MM.1S (cell line): ENCODE measurements around the gene TNS2.

ENCODE experiments used
- DNase-seq: peaks from one replicate; pipeline ENCODE4 v3.0.0-alpha.2; 2015
- H2AFZ ChIP-seq: fragments of 300-600 bp; sonication (generic); 2 replicates; pipeline ENCODE4 v1.6.0; 2016; ENCODE audit warnings: antibody characterized with exemption, low read length
- H3F3A ChIP-seq: fragments of 300-600 bp; sonication (generic); 2 replicates; pipeline ENCODE4 v1.6.1; 2016; ENCODE audit warnings: mild to moderate bottlenecking, antibody characterized with exemption, low read length, moderate library complexity, mixed read lengths; ENCODE audit not compliant: insufficient read depth
- H3K27ac ChIP-seq: fragments of 300-600 bp; sonication (generic); 2 replicates; pipeline ENCODE4 v1.5.1; 2016; ENCODE audit warnings: mild to moderate bottlenecking, low read length
- H3K27me3 ChIP-seq: fragments of 300-600 bp; sonication (generic); replicated peaks from 2 replicates; pipeline ENCODE4 v1.6.0; 2016; ENCODE audit warnings: low read length; ENCODE audit not compliant: insufficient read depth
- H3K36me3 ChIP-seq: fragments of 300-600 bp; sonication (generic); replicated peaks from 2 replicates; pipeline ENCODE4 v1.6.1; 2016; ENCODE audit warnings: mild to moderate bottlenecking, low read length, mixed read lengths; ENCODE audit not compliant: insufficient read depth
- H3K4me1 ChIP-seq: fragments of 300-600 bp; sonication (generic); 2 replicates; pipeline ENCODE4 v1.6.1; 2016; ENCODE audit warnings: low read length, mixed read lengths
- H3K4me2 ChIP-seq: fragments of 300-600 bp; sonication (generic); 2 replicates; pipeline ENCODE4 v1.6.0; 2016; ENCODE audit warnings: low read depth, low read length
- H3K4me3 ChIP-seq: fragments of 300-600 bp; sonication (generic); 2 replicates; pipeline ENCODE4 v1.5.1; 2016; ENCODE audit warnings: low read length, mixed read lengths
- H3K79me2 ChIP-seq: fragments of 300-600 bp; sonication (generic); 2 replicates; pipeline ENCODE4 v1.6.1; 2016; ENCODE audit warnings: mixed run types, low read length, mixed read lengths
- H3K9ac ChIP-seq: fragments of 300-600 bp; sonication (generic); 2 replicates; pipeline ENCODE4 v1.6.1; 2016; ENCODE audit warnings: low read length, mixed read lengths
- H3K9me2 ChIP-seq: fragments of 300-600 bp; sonication (generic); replicated peaks from 2 replicates; pipeline ENCODE4 v1.6.1; 2016; ENCODE audit warnings: mild to moderate bottlenecking, low read length, mixed read lengths; ENCODE audit not compliant: insufficient read depth
- H3K9me3 ChIP-seq: fragments of 300-600 bp; sonication (generic); replicated peaks from 2 replicates; pipeline ENCODE4 v1.6.1; 2016; ENCODE audit warnings: mild to moderate bottlenecking, low read length, mixed read lengths; ENCODE audit not compliant: insufficient read depth
- H4K20me1 ChIP-seq: fragments of 300-600 bp; sonication (generic); 2 replicates; pipeline ENCODE4 v1.6.1; 2016; ENCODE audit warnings: mild to moderate bottlenecking, low read length, moderate library complexity, mixed read lengths; ENCODE audit not compliant: insufficient read depth
- EZH2 ChIP-seq: fragments of 300-600 bp; sonication (generic); optimal IDR thresholded peaks from 2 replicates; pipeline ENCODE3; 2017; ENCODE audit warnings: low read depth, mild to moderate bottlenecking, antibody characterized with exemption, low read length, mixed read lengths
- EZH2phosphoT487 ChIP-seq: fragments of 300-600 bp; sonication (generic); IDR thresholded peaks from 2 replicates; pipeline ENCODE4 v1.6.1; 2018; ENCODE audit warnings: antibody characterized with exemption, low read length
- TF ChIP-seq, protein P1 (sequence below): fragments of 300-600 bp; sonication (generic); IDR thresholded peaks from 2 replicates; pipeline ENCODE4 v1.5.1; 2016; ENCODE audit warnings: antibody characterized with exemption, low read length, mixed read lengths

Gene TNS2

DNA sequence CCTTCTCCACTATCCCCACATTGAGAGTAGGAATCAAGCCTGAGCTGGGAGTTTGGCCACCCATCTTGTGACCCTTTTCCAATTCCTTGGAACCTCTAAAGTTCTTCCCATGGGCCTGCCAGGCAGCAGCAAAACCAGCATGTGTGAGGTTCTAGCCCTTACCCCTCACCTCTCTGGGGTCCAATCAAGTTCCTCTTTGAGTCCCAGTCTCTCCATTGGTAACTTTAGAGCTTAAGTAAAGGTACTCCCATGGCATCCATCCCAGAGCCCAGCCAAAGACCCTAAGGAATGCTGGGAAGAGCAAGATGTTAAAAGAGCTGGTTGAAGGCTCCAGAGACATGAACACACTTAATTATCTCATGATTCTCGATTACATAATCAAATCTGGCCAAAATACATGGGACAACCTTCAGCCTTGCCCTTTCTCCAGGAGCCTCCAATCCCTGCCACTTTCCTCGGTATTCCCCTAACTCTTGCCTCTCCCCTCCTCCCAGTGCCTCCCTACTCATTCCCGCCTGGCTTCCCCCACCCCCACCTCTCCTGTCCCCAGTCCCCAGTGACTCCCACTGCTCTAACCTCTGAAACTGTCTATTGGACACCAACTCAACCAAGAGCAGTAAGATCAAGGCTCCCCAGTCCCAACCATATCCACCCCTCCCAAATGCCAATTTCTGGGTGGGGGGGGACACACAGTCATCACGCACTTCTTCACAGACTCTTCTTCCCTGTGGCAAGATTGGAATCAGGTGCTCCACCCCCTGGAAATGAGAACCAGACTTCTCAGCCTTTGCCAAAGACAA is 4.8 kb upstream of the TNS2 start:
- H3K9me3 ChIP-seq: no peaks in the 10 kb centered on the region
- TF ChIP-seq EZH2phosphoT487: no peak
- TF ChIP-seq, protein P1, sequence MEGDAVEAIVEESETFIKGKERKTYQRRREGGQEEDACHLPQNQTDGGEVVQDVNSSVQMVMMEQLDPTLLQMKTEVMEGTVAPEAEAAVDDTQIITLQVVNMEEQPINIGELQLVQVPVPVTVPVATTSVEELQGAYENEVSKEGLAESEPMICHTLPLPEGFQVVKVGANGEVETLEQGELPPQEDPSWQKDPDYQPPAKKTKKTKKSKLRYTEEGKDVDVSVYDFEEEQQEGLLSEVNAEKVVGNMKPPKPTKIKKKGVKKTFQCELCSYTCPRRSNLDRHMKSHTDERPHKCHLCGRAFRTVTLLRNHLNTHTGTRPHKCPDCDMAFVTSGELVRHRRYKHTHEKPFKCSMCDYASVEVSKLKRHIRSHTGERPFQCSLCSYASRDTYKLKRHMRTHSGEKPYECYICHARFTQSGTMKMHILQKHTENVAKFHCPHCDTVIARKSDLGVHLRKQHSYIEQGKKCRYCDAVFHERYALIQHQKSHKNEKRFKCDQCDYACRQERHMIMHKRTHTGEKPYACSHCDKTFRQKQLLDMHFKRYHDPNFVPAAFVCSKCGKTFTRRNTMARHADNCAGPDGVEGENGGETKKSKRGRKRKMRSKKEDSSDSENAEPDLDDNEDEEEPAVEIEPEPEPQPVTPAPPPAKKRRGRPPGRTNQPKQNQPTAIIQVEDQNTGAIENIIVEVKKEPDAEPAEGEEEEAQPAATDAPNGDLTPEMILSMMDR: no peak
- no peak for TF ChIP-seq EZH2
- no peaks in the 10 kb centered on the region for H3K79me2 ChIP-seq
- no peaks in the 10 kb centered on the region for H3K36me3 ChIP-seq
- no peak overlapping the region for H3K4me3 ChIP-seq
- H3K4me2 ChIP-seq: no peak overlapping the region
- no peak overlapping the region for H3K27ac ChIP-seq
- H3K4me1 ChIP-seq: no peaks in the 10 kb centered on the region
- no peak overlapping the region for H2AFZ ChIP-seq
- no peak overlapping the region for H3K9ac ChIP-seq
- no peaks in the 10 kb centered on the region for H4K20me1 ChIP-seq
- peaks cover 6% of the 10 kb centered on the region; the same call in 1 of the 2 replicates for H3K27me3 ChIP-seq
- no peak for DNase-seq
- H3F3A ChIP-seq: peaks cover 31% of the 10 kb centered on the region
- H3K9me2 ChIP-seq: no peaks in the 10 kb centered on the region

DNA sequence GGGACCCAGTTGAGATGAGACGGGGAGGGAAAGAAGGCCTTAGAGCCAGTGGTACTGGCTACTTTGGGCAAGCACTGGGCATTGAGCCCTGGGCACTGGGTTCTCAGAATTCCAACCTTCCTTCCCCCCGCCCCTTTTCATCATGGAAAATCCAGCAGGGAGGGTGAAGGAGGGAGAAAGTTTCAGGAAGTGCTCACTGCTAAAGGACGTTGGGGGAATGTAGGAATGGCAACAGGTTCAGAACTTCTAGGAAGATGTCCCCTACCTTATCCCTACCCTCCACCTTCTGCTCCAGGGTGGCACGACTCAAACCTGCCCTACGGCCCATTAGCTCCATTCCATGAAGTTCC is 4.2 kb upstream of the TNS2 start:
- H3K4me2 ChIP-seq: peak overlapping the region; percentile 96
- TF ChIP-seq EZH2phosphoT487: no peak
- no peak overlapping the region for H3K27ac ChIP-seq
- DNase-seq: no peak
- H3K9me2 ChIP-seq: no peaks in the 10 kb centered on the region
- H3K27me3 ChIP-seq: peaks cover 6% of the 10 kb centered on the region; the same call in 1 of the 2 replicates
- H3K9ac ChIP-seq: no peak overlapping the region
- no peaks in the 10 kb centered on the region for H3K4me1 ChIP-seq
- H3K79me2 ChIP-seq: no peaks in the 10 kb centered on the region
- peak overlapping the region; percentile 81; the same call in 1 of the 2 replicates for H3K4me3 ChIP-seq
- H3K9me3 ChIP-seq: no peaks in the 10 kb centered on the region
- no peaks in the 10 kb centered on the region for H4K20me1 ChIP-seq
- H3K36me3 ChIP-seq: no peaks in the 10 kb centered on the region
- peaks cover 31% of the 10 kb centered on the region for H3F3A ChIP-seq
- H2AFZ ChIP-seq: no peak overlapping the region

DNA sequence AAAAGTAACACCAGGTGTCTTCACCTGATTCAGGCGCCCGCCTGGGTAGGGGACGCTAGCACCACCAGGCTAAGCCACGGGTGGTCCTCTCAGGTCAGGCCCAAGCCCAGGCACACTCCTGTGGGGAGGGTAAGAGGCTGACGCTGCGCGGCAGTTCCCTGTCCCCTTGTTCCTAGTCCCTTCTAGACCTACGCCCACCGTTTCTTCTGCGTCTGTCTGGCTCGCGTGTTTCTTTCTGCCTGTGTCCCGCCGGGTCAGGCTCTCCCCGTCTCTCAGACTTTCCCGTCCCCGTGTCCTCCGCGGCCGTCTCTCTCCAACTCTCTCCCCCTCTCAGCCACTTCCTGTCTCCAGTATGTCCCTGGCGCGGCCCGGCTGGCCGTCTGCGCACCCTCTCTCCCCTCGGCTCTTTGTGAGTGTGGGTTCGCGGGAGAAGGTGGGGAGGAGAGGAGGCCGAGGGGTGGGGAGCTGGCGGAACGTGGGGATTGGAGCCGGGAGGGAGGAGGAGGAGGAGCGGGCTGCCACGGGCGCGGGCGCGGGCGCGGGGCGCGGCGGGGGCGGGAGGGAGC is 3.1 kb upstream of the TNS2 start:
- Histone ChIP-seq H3K36me3 (no peaks in the 10 kb centered on the region), H3K4me2 (peak overlapping the region; percentile 96), H3K4me1 (no peaks in the 10 kb centered on the region), H2AFZ (peak overlapping the region; percentile 77), H4K20me1 (no peaks in the 10 kb centered on the region), H3F3A (peaks cover 31% of the 10 kb centered on the region), H3K4me3 (peak overlapping the region; percentile 81), H3K9ac (peak overlapping the region; percentile 55), H3K9me2 (no peaks in the 10 kb centered on the region), H3K27ac (no peak overlapping the region), H3K79me2 (no peaks in the 10 kb centered on the region), H3K9me3 (no peaks in the 10 kb centered on the region), H3K27me3 (peaks cover 6% of the 10 kb centered on the region; the same call in 1 of the 2 replicates)
- TF ChIP-seq EZH2phosphoT487: no peak
- TF ChIP-seq EZH2: no peak
- TF ChIP-seq, protein P1: no peak
- peak; percentile 21 for DNase-seq
